ENCODE results near the gene GNGT2. TPM values are rescaled to one million over a fixed set of nuclear protein-coding genes. Genes with fewer than 3 reads are reported as not detected.

Gene GNGT2
- total RNA-seq, 1 donor from 2014 or later, result 0.86 TPM

- DNase-seq (ENCODE audit: low read depth, low spot score), result no peak
These were observed 19.6 kb upstream of the GNGT2 start for GRCh38 chr17:49229805-49230600.

GRCh38 chr17:49229076-49229804, 18.9 kb upstream of the GNGT2 start:
- no peak for DNase-seq (ENCODE audit: low read depth, low spot score)

- peak; percentile 30 for DNase-seq (ENCODE audit: low read depth, low spot score)
These were observed 17.3 kb upstream of the GNGT2 start for GRCh38 chr17:49227436-49228261.

GRCh38 chr17:49226771-49227435, 16.5 kb upstream of the GNGT2 start:
- no peak for DNase-seq (ENCODE audit: low read depth, low spot score)

GRCh38 chr17:49225554-49226236, 15.3 kb upstream of the GNGT2 start:
- DNase-seq (ENCODE audit: low read depth, low spot score), result no peak

GRCh38 chr17:49224997-49225337, 14.6 kb upstream of the GNGT2 start:
- DNase-seq (ENCODE audit: low read depth, low spot score), result no peak

- no peak for DNase-seq (ENCODE audit: low read depth, low spot score)
These were observed 14.0 kb upstream of the GNGT2 start for GRCh38 chr17:49224198-49224996.

GRCh38 chr17:49223517-49224197, 13.3 kb upstream of the GNGT2 start:
- no peak for DNase-seq (ENCODE audit: low read depth, low spot score)

- DNase-seq (ENCODE audit: low read depth, low spot score), result no peak
These were observed 12.8 kb upstream of the GNGT2 start for GRCh38 chr17:49223168-49223516.

- no peak for DNase-seq (ENCODE audit: low read depth, low spot score)
These were observed 9.6 kb upstream of the GNGT2 start for GRCh38 chr17:49219987-49220386.

- DNase-seq (ENCODE audit: low read depth, low spot score), result no peak
These were observed 8.9 kb upstream of the GNGT2 start for GRCh38 chr17:49218941-49219913.

GRCh38 chr17:49217651-49218413, 7.5 kb upstream of the GNGT2 start:
- no peak for DNase-seq (ENCODE audit: low read depth, low spot score)

- no peak for DNase-seq (ENCODE audit: low read depth, low spot score)
These were observed 6.7 kb upstream of the GNGT2 start for GRCh38 chr17:49216953-49217650.

- no peak for DNase-seq (ENCODE audit: low read depth, low spot score)
These were observed 6.1 kb upstream of the GNGT2 start for GRCh38 chr17:49216482-49216881.

- DNase-seq (ENCODE audit: low read depth, low spot score), result no peak
These were observed 4.4 kb upstream of the GNGT2 start for GRCh38 chr17:49214676-49215360.

GRCh38 chr17:49213847-49214246, 3.5 kb upstream of the GNGT2 start:
- DNase-seq (ENCODE audit: low read depth, low spot score), result no peak
